ENCODE measurements around the gene FAM174B. TPM values are rescaled to one million over a fixed set of nuclear protein-coding genes. Genes with fewer than 3 reads are reported as not detected.

The FAM174B gene
- total RNA-seq, 1 experiment from 2014 or later, result 3.5 TPM

DNA sequence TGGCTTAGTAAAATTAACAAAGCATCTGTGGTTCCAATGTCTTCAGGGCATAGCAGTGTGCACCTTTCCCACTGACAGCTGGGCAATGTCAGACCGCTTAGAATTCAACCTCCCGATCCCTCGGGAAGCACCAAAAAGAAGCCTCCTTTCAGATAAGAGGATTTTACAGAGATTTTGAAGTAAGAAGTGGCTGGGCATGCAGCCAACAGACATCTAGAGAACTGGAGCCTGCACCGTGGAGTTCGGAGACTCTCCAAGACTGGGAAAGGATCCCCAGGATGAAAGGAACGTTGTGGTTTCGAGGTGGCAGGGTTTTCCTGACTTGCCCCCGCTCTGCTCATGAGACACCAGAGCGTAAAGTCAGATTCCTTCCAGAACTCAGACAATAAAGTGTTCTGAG lies 5.3 kb downstream of the FAM174B start:
- H3K4me1 Mint-ChIP-seq (ENCODE audit: insufficient read depth, unreplicated experiment), result peaks cover 4% of the 10 kb centered on the region
- ChIA-PET POLR2A (no interaction called here), CTCF (no interaction called here)
- intact Hi-C loops (cut with micrococcal nuclease), result loop anchor here (10.0 kb wide), 1 partner anchor 45 kb away; no protein-coding TSS in a partner anchor
- H3K9me3 Mint-ChIP-seq (ENCODE audit: unreplicated experiment), result peaks cover 13% of the 10 kb centered on the region
- peaks cover 8% of the 10 kb centered on the region for H3K27me3 Mint-ChIP-seq (ENCODE audit: insufficient read depth, unreplicated experiment)
- H3K27ac Mint-ChIP-seq (ENCODE audit: low read depth, unreplicated experiment), result no peak overlapping the region
- TF ChIP-seq, protein P1, sequence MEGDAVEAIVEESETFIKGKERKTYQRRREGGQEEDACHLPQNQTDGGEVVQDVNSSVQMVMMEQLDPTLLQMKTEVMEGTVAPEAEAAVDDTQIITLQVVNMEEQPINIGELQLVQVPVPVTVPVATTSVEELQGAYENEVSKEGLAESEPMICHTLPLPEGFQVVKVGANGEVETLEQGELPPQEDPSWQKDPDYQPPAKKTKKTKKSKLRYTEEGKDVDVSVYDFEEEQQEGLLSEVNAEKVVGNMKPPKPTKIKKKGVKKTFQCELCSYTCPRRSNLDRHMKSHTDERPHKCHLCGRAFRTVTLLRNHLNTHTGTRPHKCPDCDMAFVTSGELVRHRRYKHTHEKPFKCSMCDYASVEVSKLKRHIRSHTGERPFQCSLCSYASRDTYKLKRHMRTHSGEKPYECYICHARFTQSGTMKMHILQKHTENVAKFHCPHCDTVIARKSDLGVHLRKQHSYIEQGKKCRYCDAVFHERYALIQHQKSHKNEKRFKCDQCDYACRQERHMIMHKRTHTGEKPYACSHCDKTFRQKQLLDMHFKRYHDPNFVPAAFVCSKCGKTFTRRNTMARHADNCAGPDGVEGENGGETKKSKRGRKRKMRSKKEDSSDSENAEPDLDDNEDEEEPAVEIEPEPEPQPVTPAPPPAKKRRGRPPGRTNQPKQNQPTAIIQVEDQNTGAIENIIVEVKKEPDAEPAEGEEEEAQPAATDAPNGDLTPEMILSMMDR (IDR thresholded peaks at IDR 0.05; ENCODE audit: unreplicated experiment), result no peak
- BruUV-seq (replicated peaks), result no TSS peak
- DNase-seq (ENCODE audit: unreplicated experiment), result no peak
- no peak overlapping the region for H3K4me3 Mint-ChIP-seq (ENCODE audit: unreplicated experiment)
- H3K36me3 Mint-ChIP-seq (ENCODE audit: insufficient read depth, unreplicated experiment), result no peaks in the 10 kb centered on the region

DNA sequence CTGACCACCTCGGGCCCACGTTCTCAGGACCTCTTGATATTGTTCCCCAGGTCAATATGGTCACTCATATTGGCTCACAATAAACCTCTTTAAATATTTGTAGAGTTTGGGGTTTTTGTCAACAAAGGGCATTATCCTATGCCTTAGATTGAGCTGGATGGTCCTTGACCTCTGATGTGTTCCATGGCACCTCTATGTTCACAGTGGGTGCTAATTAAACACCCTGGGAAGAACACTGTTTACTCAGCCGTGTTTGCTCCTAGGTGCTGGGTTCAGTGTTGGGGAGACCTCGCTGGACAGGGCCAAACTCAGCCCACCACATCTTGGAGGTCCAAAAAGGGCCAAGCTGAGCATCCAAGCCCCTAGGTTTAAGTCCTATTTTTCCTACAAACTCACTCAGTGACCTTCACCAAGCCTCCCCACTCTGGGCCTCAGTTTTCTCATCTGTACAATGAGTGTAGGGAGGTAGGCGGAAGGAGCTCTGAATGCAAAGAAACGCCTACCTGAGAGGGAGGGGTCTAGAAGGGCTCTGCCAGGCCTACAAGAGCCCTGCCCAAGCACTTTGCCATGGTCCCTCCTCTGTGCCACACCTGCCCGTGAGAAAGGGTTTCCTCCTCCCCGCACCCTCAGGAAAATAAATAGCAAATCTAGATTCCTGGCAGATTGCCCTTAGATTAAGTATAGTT lies 7.2 kb downstream of the FAM174B start:
- BruUV-seq (replicated peaks), result no TSS peak
- no peak overlapping the region for H3K27ac Mint-ChIP-seq (ENCODE audit: low read depth, unreplicated experiment)
- TF ChIP-seq, protein P1 (IDR thresholded peaks at IDR 0.05; ENCODE audit: unreplicated experiment), result no peak
- CTCF ChIA-PET, result interaction anchor here (0.6 kb wide), 1 partner anchor 10 kb away, joined by 3 read pairs; no protein-coding TSS in a partner anchor
- no peak overlapping the region for H3K4me3 Mint-ChIP-seq (ENCODE audit: unreplicated experiment)
- H3K36me3 Mint-ChIP-seq (ENCODE audit: insufficient read depth, unreplicated experiment), result no peaks in the 10 kb centered on the region
- POLR2A ChIA-PET, result interaction anchor here (1.0 kb wide), 1 partner anchor 23 kb away, joined by 3 read pairs; no protein-coding TSS in a partner anchor
- H3K4me1 Mint-ChIP-seq (ENCODE audit: insufficient read depth, unreplicated experiment), result no peaks in the 10 kb centered on the region
- DNase-seq (ENCODE audit: unreplicated experiment), result no peak
- peaks cover 13% of the 10 kb centered on the region for H3K9me3 Mint-ChIP-seq (ENCODE audit: unreplicated experiment)
- H3K27me3 Mint-ChIP-seq (ENCODE audit: insufficient read depth, unreplicated experiment), result peaks cover 8% of the 10 kb centered on the region
- intact Hi-C loops (cut with micrococcal nuclease), result no loop called here

DNA sequence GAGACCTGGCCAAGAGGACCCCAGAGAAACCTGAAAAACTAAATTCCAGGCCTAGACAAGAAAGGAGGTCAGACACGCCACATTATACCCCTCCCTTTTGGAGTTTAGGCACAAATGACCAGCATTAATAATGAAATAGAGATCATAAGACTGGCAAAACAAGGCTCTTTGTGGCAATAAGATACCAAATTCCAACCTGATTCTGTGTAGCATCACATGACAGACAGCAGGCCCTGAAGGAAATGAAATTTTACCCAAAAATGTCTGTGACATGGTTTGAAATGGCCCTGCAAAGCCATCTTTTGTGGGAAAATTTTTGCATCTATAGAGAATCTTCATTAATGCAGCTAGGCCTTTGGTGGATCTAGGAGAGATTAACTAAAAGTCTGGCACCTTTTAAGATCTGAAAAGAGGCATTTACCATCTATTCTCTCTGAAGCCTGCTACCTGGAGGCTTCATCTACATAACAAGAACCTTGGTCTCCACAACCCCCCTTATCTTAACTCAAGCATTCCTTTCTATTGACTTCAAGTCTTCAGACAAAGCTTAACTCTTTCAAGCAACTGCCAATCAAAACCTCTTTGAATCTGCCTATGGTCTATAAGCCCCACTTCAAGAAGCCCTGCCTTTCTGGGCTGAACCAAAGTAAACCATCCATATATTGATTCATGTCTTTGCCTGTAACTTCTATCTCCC lies 8.0 kb downstream of the FAM174B start:
- Mint-ChIP-seq H3K27ac (ENCODE audit: low read depth, unreplicated experiment) (no peak overlapping the region), H3K9me3 (ENCODE audit: unreplicated experiment) (peaks cover 13% of the 10 kb centered on the region), H3K4me1 (ENCODE audit: insufficient read depth, unreplicated experiment) (no peaks in the 10 kb centered on the region), H3K4me3 (ENCODE audit: unreplicated experiment) (no peak overlapping the region), H3K36me3 (ENCODE audit: insufficient read depth, unreplicated experiment) (no peaks in the 10 kb centered on the region), H3K27me3 (ENCODE audit: insufficient read depth, unreplicated experiment) (peaks cover 8% of the 10 kb centered on the region)
- no peak for DNase-seq (ENCODE audit: unreplicated experiment)
- ChIA-PET POLR2A (interaction anchor here (1.0 kb wide), 1 partner anchor 24 kb away, joined by 3 read pairs; no protein-coding TSS in a partner anchor), CTCF (interaction anchor here (0.6 kb wide), 1 partner anchor 9 kb away, joined by 3 read pairs; no protein-coding TSS in a partner anchor)
- no TSS peak for BruUV-seq (replicated peaks)
- TF ChIP-seq, protein P1 (IDR thresholded peaks at IDR 0.05; ENCODE audit: unreplicated experiment), result no peak
- intact Hi-C loops (cut with micrococcal nuclease), result no loop called here

DNA sequence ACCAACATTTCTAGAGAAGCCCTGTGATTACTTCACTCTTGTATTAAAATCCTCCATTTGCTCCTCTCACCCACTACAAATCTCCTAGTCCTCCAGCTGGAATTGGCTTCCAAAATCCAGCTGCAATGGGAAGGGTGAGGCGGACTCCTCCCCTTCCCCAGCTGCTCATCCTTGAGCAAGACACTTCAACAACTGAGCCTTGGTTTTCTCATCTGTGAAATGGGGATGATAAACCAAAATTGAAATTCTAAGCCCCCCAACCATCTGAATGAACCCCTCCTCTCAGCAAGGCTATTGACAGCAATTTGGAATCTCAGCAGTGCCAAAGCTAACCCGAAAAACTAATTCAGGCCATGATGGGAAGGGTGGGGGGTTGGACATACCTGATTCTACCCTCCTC lies 9.4 kb downstream of the FAM174B start:
- peaks cover 13% of the 10 kb centered on the region for H3K9me3 Mint-ChIP-seq (ENCODE audit: unreplicated experiment)
- H3K36me3 Mint-ChIP-seq (ENCODE audit: insufficient read depth, unreplicated experiment), result no peaks in the 10 kb centered on the region
- H3K27ac Mint-ChIP-seq (ENCODE audit: low read depth, unreplicated experiment), result no peak overlapping the region
- no peaks in the 10 kb centered on the region for H3K27me3 Mint-ChIP-seq (ENCODE audit: insufficient read depth, unreplicated experiment)
- BruUV-seq (replicated peaks), result no TSS peak
- TF ChIP-seq, protein P1 (IDR thresholded peaks at IDR 0.05; ENCODE audit: unreplicated experiment), result no peak
- intact Hi-C loops (cut with micrococcal nuclease), result no loop called here
- ChIA-PET CTCF (no interaction called here), POLR2A (no interaction called here)
- DNase-seq (ENCODE audit: unreplicated experiment), result no peak
- no peak overlapping the region for H3K4me3 Mint-ChIP-seq (ENCODE audit: unreplicated experiment)
- H3K4me1 Mint-ChIP-seq (ENCODE audit: insufficient read depth, unreplicated experiment), result no peaks in the 10 kb centered on the region

Data from MCF 10A (cell line).